ENCODE measurements around the gene DMRT1. TPM values are rescaled to one million over a fixed set of nuclear protein-coding genes. Genes with fewer than 3 reads are reported as not detected.

The DMRT1 gene
- total and polyA plus RNA-seq, 9 of the 15 experiments (the other 6 are each of a cell fraction or from before 2014, with no cell fraction given) = not detected

DNA sequence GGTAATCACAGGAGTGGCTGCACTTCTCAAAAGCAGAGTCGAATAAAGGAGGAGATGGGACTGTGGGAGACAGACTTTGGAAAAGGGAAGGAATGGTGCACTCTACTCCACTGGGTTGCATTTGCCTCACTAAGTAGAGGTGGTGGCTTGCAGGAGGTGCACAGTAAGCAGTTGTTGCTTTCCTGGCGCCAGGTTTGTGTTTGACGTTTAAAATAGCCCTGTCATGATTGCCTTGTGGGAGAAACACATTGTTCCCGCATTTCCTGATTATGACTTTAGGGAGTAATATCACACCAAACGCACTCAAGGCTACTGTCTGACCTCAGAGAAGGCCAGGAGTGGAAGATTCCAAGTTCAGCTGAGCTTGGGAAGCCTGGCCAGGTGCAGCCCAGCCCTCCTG, 36.7 kb downstream of the DMRT1 start:
- POLR2A ChIA-PET = no interaction called here
- intact Hi-C loops (cut with micrococcal nuclease) = no loop called here
- H3K4me2 ChIP-seq (ENCODE audit: insufficient read depth, low read length) = no peak overlapping the region
- no peak overlapping the region for H2AFZ ChIP-seq (ENCODE audit: low read depth, low read length)
- DNase-seq (ENCODE audit: extremely low read depth in 1 of 4, low spot score in 3 of 4) = no peak
- no peaks in the 10 kb centered on the region for H3K79me2 ChIP-seq (ENCODE audit: control insufficient read depth, insufficient read depth, low read length)
- no peak for ATAC-seq
- H3K9ac ChIP-seq (ENCODE audit: insufficient read depth in 1 of 2, low read depth in 2 of 2, low read length in 2 of 2) = no peak overlapping the region
- no TSS peak for BruUV-seq (replicated peaks)
- H3K4me1 ChIP-seq (replicated peaks in 1 of 2; ENCODE audit: control insufficient read depth in 2 of 2, insufficient read depth in 2 of 2, low read length in 2 of 2) = no peaks in the 10 kb centered on the region
- no peaks in the 10 kb centered on the region for H4K20me1 ChIP-seq (replicated peaks; ENCODE audit: control insufficient read depth, insufficient read depth, low read length)
- H3K4me3 ChIP-seq = no peak overlapping the region
- H3K36me3 ChIP-seq (ENCODE audit: control insufficient read depth, insufficient read depth, low read length) = no peaks in the 10 kb centered on the region
- in situ Hi-C loops (cut with MboI) = no loop called here
- WGBS (ENCODE audit: insufficient coverage, low coverage, missing lambda C conversion rate) = 0% methylated on average over 5 of the region's 5 CpGs
- CTCF ChIA-PET (ENCODE audit: low intra/inter-chr PET ratio) = no interaction called here
- H3K9me1 ChIP-seq (ENCODE audit: control insufficient read depth, insufficient read depth, low read length) = no peaks in the 10 kb centered on the region
- FAIRE-seq = no peak
- H3K9me3 ChIP-seq (replicated peaks; ENCODE audit: control insufficient read depth, insufficient read depth, low read depth, low read length) = no peaks in the 10 kb centered on the region
- H3K27ac ChIP-seq (ENCODE audit: extremely low read depth, low read depth, low read length) = no peak overlapping the region
- H3K27me3 ChIP-seq (ENCODE audit: control insufficient read depth in 2 of 2, insufficient read depth in 2 of 2, low read length in 2 of 2) = no peaks in the 10 kb centered on the region
- TF ChIP-seq DIDO1 (tag; IDR thresholded peaks at IDR 0.05; ENCODE audit: low read depth) = no peak
- TF ChIP-seq ZBTB33 (CRISPR knock-in tag; IDR thresholded peaks at IDR 0.05) = no peak
- TF ChIP-seq E2F3 (CRISPR knock-in tag; IDR thresholded peaks at IDR 0.05) = no peak
- TF ChIP-seq STAT5A (IDR thresholded peaks at IDR 0.05; ENCODE audit: borderline replicate concordance, low read length) = no peak
- no peak for TF ChIP-seq GTF2F1 (IDR thresholded peaks at IDR 0.05; ENCODE audit: low read depth, low read length)
- TF ChIP-seq, protein P1, sequence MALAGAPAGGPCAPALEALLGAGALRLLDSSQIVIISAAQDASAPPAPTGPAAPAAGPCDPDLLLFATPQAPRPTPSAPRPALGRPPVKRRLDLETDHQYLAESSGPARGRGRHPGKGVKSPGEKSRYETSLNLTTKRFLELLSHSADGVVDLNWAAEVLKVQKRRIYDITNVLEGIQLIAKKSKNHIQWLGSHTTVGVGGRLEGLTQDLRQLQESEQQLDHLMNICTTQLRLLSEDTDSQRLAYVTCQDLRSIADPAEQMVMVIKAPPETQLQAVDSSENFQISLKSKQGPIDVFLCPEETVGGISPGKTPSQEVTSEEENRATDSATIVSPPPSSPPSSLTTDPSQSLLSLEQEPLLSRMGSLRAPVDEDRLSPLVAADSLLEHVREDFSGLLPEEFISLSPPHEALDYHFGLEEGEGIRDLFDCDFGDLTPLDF (CRISPR knock-in tag; IDR thresholded peaks at IDR 0.05) = no peak
- no peak for TF ChIP-seq PTBP1 (IDR thresholded peaks at IDR 0.05; ENCODE audit: low read depth, low read length)
- TF ChIP-seq, protein P2, sequence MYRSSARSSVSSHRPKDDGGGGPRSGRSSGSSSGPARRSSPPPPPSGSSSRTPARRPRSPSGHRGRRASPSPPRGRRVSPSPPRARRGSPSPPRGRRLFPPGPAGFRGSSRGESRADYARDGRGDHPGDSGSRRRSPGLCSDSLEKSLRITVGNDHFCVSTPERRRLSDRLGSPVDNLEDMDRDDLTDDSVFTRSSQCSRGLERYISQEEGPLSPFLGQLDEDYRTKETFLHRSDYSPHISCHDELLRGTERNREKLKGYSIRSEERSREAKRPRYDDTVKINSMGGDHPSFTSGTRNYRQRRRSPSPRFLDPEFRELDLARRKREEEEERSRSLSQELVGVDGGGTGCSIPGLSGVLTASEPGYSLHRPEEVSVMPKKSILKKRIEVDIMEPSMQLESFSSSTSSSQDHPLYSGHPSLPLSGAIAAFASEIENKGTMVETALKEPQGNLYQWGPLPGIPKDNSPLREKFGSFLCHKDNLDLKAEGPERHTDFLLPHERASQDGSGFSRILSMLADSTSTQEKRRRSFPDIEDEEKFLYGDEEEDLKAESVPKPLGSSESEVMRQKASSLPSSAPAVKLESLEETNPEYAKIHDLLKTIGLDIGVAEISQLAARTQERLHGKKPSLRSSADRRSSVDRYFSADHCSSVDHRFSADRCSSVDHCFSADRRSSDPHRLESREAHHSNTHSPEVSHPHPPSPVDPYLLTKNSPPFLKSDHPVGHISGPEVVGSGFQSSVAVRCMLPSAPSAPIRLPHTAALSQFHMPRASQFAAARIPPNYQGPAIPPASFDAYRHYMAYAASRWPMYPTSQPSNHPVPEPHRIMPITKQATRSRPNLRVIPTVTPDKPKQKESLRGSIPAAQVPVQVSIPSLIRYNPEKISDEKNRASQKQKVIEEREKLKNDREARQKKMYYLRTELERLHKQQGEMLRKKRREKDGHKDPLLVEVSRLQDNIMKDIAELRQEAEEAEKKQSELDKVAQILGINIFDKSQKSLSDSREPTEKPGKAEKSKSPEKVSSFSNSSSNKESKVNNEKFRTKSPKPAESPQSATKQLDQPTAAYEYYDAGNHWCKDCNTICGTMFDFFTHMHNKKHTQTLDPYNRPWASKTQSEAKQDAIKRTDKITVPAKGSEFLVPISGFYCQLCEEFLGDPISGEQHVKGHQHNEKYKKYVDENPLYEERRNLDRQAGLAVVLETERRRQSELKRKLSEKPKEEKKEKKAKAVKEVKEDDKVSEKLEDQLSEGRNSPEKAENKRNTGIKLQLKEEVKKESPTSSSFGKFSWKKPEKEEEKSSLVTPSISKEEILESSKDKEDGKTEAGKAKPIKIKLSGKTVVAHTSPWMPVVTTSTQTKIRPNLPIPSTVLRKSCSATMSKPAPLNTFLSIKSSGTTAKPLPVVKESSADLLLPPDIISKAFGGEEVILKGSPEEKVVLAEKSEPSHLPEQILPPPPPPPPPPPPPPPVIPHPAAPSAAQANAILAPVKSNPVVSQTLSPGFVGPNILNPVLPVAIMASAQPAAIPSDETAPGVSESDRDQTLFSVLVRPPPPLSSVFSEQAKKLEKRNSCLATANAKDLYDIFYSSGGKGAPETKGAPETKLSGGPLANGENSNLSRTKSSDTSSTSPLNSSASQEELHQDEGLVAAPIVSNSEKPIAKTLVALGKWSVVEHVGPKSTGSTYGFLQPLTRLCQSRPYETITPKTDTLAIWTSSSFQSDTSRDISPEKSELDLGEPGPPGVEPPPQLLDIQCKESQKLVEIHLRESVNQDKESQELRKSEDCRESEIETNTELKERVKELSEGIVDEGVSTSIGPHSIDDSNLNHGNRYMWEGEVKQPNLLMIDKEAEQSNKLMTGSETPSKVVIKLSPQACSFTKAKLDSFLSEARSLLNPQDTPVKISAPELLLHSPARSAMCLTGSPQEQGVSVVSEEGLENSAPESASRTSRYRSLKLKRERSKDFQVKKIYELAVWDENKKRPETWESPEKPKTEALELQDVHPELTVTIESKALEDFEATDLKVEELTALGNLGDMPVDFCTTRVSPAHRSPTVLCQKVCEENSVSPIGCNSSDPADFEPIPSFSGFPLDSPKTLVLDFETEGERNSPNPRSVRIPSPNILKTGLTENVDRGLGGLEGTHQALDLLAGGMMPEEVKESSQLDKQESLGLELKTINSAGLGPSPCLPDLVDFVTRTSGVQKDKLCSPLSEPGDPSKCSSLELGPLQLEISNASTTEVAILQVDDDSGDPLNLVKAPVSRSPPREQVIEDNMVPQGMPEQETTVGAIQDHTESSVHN (IDR thresholded peaks at IDR 0.05; ENCODE audit: borderline replicate concordance in 1 of 2, low read depth in 1 of 2) = no peak
- TF ChIP-seq SP2 (IDR thresholded peaks at IDR 0.05; ENCODE audit: extremely low read depth, low read depth, low read length, poor library complexity, severe bottlenecking) = no peak
- TF ChIP-seq NR0B1 (IDR thresholded peaks at IDR 0.05; ENCODE audit: partially characterized antibody) = no peak

Data from K562 (cell line).